ENCODE results near the gene CAPN11.
"Not testable (repeated sequence)": the region's sequence is repeated elsewhere in the genome, so short reads cannot be mapped to it uniquely, and the experiment has no call there.

Gene CAPN11

GRCh38 chr6:44132476-44132875, 26.1 kb upstream of the CAPN11 start:
- DNase-seq = no peak

- no peak for DNase-seq
These were observed 25.4 kb upstream of the CAPN11 start for GRCh38 chr6:44133003-44133931.

- no peak for DNase-seq
These were observed 24.5 kb upstream of the CAPN11 start for GRCh38 chr6:44133981-44134711.

- DNase-seq = no peak
These were observed 23.4 kb upstream of the CAPN11 start for GRCh38 chr6:44135173-44135758.

GRCh38 chr6:44135875-44136274, 22.7 kb upstream of the CAPN11 start:
- peak; percentile 8 for DNase-seq

GRCh38 chr6:44138717-44139350, 19.8 kb upstream of the CAPN11 start:
- DNase-seq = no peak

GRCh38 chr6:44139351-44139743, 19.3 kb upstream of the CAPN11 start:
- DNase-seq = no peak

- DNase-seq = no peak
These were observed 15.8 kb upstream of the CAPN11 start for GRCh38 chr6:44142835-44143234.

GRCh38 chr6:44143731-44144130, 14.9 kb upstream of the CAPN11 start:
- DNase-seq = no peak

- DNase-seq = not testable (repeated sequence)
These were observed 14.1 kb upstream of the CAPN11 start for GRCh38 chr6:44144536-44144935.

GRCh38 chr6:44145839-44146238, 12.8 kb upstream of the CAPN11 start:
- no peak for DNase-seq

GRCh38 chr6:44146685-44147084, 11.9 kb upstream of the CAPN11 start:
- no peak for DNase-seq

GRCh38 chr6:44147256-44147655, 11.4 kb upstream of the CAPN11 start:
- no peak for DNase-seq

GRCh38 chr6:44148306-44148705, 10.3 kb upstream of the CAPN11 start:
- DNase-seq = no peak

GRCh38 chr6:44149369-44150012, 9.1 kb upstream of the CAPN11 start:
- DNase-seq = no peak

GRCh38 chr6:44150317-44150917, 8.2 kb upstream of the CAPN11 start:
- DNase-seq = no peak

- peak; percentile 69 for DNase-seq
These were observed 7.1 kb upstream of the CAPN11 start for GRCh38 chr6:44151348-44152108.

GRCh38 chr6:44152109-44152461, 6.5 kb upstream of the CAPN11 start:
- DNase-seq = no peak

GRCh38 chr6:44152533-44152932, 6.1 kb upstream of the CAPN11 start:
- no peak for DNase-seq

- no peak for DNase-seq
These were observed 4.6 kb upstream of the CAPN11 start for GRCh38 chr6:44154067-44154466.

- no peak for DNase-seq
These were observed 2.0 kb upstream of the CAPN11 start for GRCh38 chr6:44156494-44157151.
